VCaP (cell line): ENCODE measurements around the gene C1QTNF2.

Source experiments
- H3K27ac ChIP-seq: fragments of 450-650 bp; 2 replicates; pipeline ENCODE4 v1.5.1; 2017
- CTCF ChIP-seq: fragments of 450-650 bp; conservative IDR thresholded peaks from 2 replicates; pipeline ENCODE4 v1.5.1; 2017; ENCODE audit warnings: mild to moderate bottlenecking, moderate library complexity

C1QTNF2 gene

GRCh38 chr5:160380041-160380440, 9.6 kb upstream of the C1QTNF2 start:
- H3K27ac ChIP-seq = no peak overlapping the region
- no peak for TF ChIP-seq CTCF

- no peak for TF ChIP-seq CTCF
- H3K27ac ChIP-seq = no peak overlapping the region
These were observed 9.1 kb upstream of the C1QTNF2 start for GRCh38 chr5:160379511-160379910.

GRCh38 chr5:160378330-160378729, 7.9 kb upstream of the C1QTNF2 start:
- no peak overlapping the region for H3K27ac ChIP-seq
- no peak for TF ChIP-seq CTCF

GRCh38 chr5:160377651-160378050, 7.2 kb upstream of the C1QTNF2 start:
- no peak overlapping the region for H3K27ac ChIP-seq
- no peak for TF ChIP-seq CTCF

- no peak overlapping the region for H3K27ac ChIP-seq
- TF ChIP-seq CTCF = no peak
These were observed 6.0 kb upstream of the C1QTNF2 start for GRCh38 chr5:160376416-160376815.

- TF ChIP-seq CTCF = no peak
- H3K27ac ChIP-seq = no peak overlapping the region
These were observed 5.3 kb upstream of the C1QTNF2 start for GRCh38 chr5:160375701-160376100.

- no peak overlapping the region for H3K27ac ChIP-seq
- TF ChIP-seq CTCF = no peak
These were observed 4.7 kb upstream of the C1QTNF2 start for GRCh38 chr5:160375166-160375565.

- no peak overlapping the region for H3K27ac ChIP-seq
- no peak for TF ChIP-seq CTCF
These were observed 868 bp upstream of the C1QTNF2 start for GRCh38 chr5:160371294-160371693.
